Measurements from ENCODE around the gene PRAC2. TPM values are rescaled to one million over a fixed set of nuclear protein-coding genes. Genes with fewer than 3 reads are reported as not detected.

Gene PRAC2
- total RNA-seq, 2 donors from 2014 or later = not detected

DNA sequence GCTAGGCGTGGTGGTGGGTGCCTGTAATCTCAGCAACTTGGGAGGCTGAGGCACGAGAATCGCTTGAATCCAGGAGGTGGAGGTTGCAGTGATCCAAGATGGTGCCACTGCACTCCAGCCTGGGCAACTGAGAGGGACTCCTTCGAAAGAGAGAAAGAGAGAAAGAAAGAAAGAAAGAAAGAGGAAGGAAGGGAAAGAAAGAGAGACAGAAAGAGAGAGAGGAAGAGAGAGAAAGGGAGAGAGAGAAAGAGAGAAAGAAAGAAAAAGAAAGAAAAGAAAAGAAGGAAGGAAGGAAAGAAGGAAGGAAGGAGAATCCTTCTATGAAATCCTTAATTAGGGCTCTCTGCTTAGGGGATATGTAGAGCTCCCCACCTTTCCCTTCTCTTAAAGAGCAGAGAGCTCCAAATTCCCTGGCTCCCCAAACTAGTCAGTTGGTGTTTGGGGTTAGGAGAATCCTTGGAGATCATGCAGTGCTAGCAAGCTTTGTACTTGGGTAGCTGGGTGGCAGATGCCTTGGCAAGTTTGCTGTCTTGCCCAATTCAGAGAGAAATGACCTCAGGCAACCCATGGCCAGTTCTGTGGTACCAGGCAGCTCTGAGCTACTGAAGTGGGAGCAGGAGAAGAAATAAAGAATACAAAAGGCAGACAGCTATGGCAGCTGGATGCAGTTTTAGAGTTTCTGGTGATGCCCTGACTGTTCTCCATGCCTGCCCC is 14.5 kb downstream of the PRAC2 start:
- Mint-ChIP-seq H3K9me3 (no peaks in the 10 kb centered on the region), H3K27ac (no peak overlapping the region), H3K36me3 (ENCODE audit: low read depth) (no peaks in the 10 kb centered on the region), H3K4me3 (no peak overlapping the region), H3K27me3 (peaks cover 78% of the 10 kb centered on the region), H3K4me1 (peaks cover 7% of the 10 kb centered on the region)
- no peak for ATAC-seq (replicated peaks)

DNA sequence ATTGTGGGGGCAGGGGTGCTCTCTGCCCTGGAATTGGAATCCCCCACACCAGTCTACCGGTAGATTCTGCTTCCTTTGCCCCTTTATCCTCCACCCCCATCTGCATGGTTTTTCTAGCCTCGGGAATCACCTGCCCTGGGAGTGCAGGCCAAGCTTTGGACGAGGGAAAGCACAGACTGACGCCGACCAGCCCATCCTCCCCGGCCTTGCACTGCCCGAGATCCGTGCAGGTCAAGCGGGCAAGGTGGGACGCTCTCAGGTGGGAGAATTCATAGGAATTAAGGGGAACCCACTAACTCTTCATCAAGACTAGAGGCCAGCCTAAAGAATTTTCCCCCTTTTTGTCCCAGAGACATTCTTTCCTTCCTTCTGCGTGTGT is 15.4 kb downstream of the PRAC2 start:
- no peak overlapping the region for H3K4me3 Mint-ChIP-seq
- no peaks in the 10 kb centered on the region for H3K36me3 Mint-ChIP-seq (ENCODE audit: low read depth)
- no peak overlapping the region for H3K27ac Mint-ChIP-seq
- peaks cover 80% of the 10 kb centered on the region for H3K27me3 Mint-ChIP-seq
- ATAC-seq (replicated peaks) = no peak
- H3K4me1 Mint-ChIP-seq = peaks cover 4% of the 10 kb centered on the region
- H3K9me3 Mint-ChIP-seq = no peaks in the 10 kb centered on the region

DNA sequence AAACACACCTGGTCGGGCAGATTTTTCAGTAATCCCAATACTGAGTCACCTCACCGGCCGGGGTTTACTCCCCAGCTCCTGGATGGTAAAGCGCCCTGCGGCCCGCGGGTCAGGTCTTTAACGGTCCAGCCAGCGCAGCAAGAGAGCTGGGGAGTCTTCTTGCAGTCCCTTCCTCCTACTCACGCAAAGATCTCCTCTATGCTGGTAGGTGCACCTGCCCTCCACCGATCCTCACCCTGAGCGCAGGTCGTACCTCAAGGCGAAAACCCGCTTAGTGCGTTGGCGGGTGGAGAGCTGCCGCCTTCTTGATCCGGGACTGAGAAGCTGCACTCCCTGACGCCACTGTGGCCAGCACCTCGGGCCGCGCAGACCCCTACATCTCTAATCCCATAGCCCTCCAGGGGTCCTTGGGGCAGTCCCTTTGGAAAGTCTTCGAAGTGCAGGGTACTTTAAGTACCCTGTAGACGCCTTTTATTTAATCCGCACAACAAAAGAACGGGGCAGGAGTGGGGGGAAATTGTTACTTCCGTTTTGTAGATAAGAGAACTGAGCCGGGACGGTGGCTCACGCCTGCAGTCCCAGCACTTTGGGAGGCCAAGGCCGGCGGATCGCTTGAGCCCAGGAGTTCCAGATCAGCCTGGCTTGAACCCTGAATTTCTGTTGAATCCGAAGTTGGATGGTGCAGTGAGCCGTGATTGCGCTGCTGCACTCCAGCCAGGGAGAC is 16.0 kb downstream of the PRAC2 start:
- Mint-ChIP-seq H3K9me3 (no peaks in the 10 kb centered on the region), H3K27me3 (peaks cover 80% of the 10 kb centered on the region), H3K4me1 (no peaks in the 10 kb centered on the region), H3K27ac (no peak overlapping the region), H3K36me3 (ENCODE audit: low read depth) (no peaks in the 10 kb centered on the region), H3K4me3 (peak overlapping the region; percentile 45)
- no peak for ATAC-seq (replicated peaks)

- Mint-ChIP-seq H3K4me3 (no peak overlapping the region), H3K27ac (no peak overlapping the region), H3K27me3 (peaks cover 81% of the 10 kb centered on the region), H3K4me1 (no peaks in the 10 kb centered on the region), H3K36me3 (ENCODE audit: low read depth) (no peaks in the 10 kb centered on the region), H3K9me3 (no peaks in the 10 kb centered on the region)
- no peak for ATAC-seq (replicated peaks)
These were observed 17.6 kb downstream of the PRAC2 start for GRCh38 chr17:48740537-48740936.

GRCh38 chr17:48745381-48746275 is 22.6 kb downstream of the PRAC2 start:
- Mint-ChIP-seq H3K9me3 (no peaks in the 10 kb centered on the region), H3K4me1 (peaks cover 7% of the 10 kb centered on the region), H3K4me3 (no peak overlapping the region), H3K27ac (no peak overlapping the region), H3K27me3 (peaks cover 77% of the 10 kb centered on the region), H3K36me3 (ENCODE audit: low read depth) (no peaks in the 10 kb centered on the region)
- no peak for ATAC-seq (replicated peaks)

- Mint-ChIP-seq H3K27ac (no peak overlapping the region), H3K36me3 (ENCODE audit: low read depth) (no peaks in the 10 kb centered on the region), H3K9me3 (no peaks in the 10 kb centered on the region), H3K27me3 (peaks cover 81% of the 10 kb centered on the region), H3K4me1 (peaks cover 7% of the 10 kb centered on the region), H3K4me3 (no peak overlapping the region)
- ATAC-seq (replicated peaks) = no peak
These were observed 24.0 kb downstream of the PRAC2 start for GRCh38 chr17:48746916-48747444.

DNA sequence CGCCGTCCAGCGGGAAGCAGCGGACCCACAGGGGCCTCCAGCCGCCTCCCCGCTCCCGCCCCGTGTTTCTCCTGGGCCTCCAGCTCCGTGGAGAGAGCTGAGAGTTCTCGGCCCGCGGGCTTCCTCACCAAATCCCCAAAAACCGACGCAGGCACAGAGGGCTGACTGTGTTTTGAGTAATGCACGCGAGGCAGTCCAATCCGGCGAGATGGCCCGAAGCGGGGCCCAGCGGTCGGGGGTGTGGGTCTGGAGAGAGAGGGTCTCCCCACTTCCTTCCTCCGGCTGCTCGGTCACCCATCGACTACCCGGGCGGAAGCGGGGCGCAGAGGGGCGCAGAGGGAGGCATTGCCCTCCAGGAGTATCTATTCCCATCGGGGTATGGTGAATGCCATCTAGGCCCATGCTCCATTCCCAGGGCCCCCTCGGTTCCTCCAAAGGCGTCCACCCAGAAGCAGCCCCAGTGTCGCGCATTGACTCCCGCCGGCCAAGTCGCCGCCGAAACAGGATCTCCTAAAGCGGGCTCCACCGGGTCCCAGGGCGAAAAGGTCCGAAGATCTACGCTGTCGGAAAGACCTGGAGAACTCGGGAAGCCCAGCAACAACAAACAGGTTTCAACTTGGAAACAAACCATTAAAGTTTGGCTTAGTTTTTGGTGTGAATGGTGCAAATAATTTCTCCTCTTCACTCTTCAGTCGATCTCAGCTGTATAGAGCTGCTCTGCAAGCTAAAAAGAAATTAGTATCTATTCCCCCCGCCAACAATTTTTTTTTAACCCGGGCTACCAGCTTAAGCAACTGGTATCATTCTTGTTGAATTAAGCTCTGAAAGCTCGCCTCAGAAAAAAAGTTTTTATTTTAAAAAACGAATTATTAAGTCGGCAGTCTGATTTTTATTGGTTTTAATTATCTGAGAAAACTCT is 24.7 kb downstream of the PRAC2 start:
- peaks cover 7% of the 10 kb centered on the region for H3K4me1 Mint-ChIP-seq
- no peak overlapping the region for H3K27ac Mint-ChIP-seq
- H3K36me3 Mint-ChIP-seq (ENCODE audit: low read depth) = no peaks in the 10 kb centered on the region
- no peak overlapping the region for H3K4me3 Mint-ChIP-seq
- ATAC-seq (replicated peaks) = no peak
- peaks cover 74% of the 10 kb centered on the region for H3K27me3 Mint-ChIP-seq
- no peaks in the 10 kb centered on the region for H3K9me3 Mint-ChIP-seq

- Mint-ChIP-seq H3K4me3 (no peak overlapping the region), H3K27ac (no peak overlapping the region), H3K4me1 (peaks cover 12% of the 10 kb centered on the region), H3K27me3 (peaks cover 74% of the 10 kb centered on the region), H3K9me3 (no peaks in the 10 kb centered on the region), H3K36me3 (ENCODE audit: low read depth) (no peaks in the 10 kb centered on the region)
- no peak for ATAC-seq (replicated peaks)
These were observed 26.0 kb downstream of the PRAC2 start for GRCh38 chr17:48748718-48749566.

GRCh38 chr17:48749621-48750553 is 26.9 kb downstream of the PRAC2 start:
- H3K27ac Mint-ChIP-seq = no peak overlapping the region
- H3K4me1 Mint-ChIP-seq = peaks cover 12% of the 10 kb centered on the region
- no peak for ATAC-seq (replicated peaks)
- H3K36me3 Mint-ChIP-seq (ENCODE audit: low read depth) = no peaks in the 10 kb centered on the region
- H3K27me3 Mint-ChIP-seq = peaks cover 71% of the 10 kb centered on the region
- H3K4me3 Mint-ChIP-seq = no peak overlapping the region
- H3K9me3 Mint-ChIP-seq = no peaks in the 10 kb centered on the region

DNA sequence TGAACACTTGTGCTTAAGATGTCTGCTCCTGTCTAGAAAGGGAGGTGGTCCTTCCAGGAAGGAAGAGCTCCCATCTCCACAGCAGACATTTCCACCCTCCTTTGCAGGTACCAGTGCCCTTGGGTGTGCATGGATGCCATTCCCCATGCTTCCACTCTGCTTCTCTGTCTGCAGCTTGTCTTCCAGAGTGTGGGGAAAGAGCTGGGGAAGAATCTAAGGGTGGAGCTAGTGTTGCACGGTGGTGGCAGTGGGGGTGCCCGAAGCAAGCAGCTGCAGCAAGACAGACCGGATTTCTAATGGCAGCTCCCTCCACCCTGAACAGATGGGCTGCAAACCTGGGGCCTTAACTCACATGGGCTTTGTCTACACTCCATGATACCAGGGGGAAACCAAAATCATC is 28.2 kb downstream of the PRAC2 start:
- H3K27ac Mint-ChIP-seq = no peak overlapping the region
- peaks cover 12% of the 10 kb centered on the region for H3K4me1 Mint-ChIP-seq
- no peaks in the 10 kb centered on the region for H3K9me3 Mint-ChIP-seq
- H3K4me3 Mint-ChIP-seq = no peak overlapping the region
- ATAC-seq (replicated peaks) = no peak
- H3K27me3 Mint-ChIP-seq = peaks cover 69% of the 10 kb centered on the region
- H3K36me3 Mint-ChIP-seq (ENCODE audit: low read depth) = no peaks in the 10 kb centered on the region

- ATAC-seq (replicated peaks) = no peak
- Mint-ChIP-seq H3K4me3 (no peak overlapping the region), H3K27me3 (peaks cover 68% of the 10 kb centered on the region), H3K9me3 (no peaks in the 10 kb centered on the region), H3K36me3 (ENCODE audit: low read depth) (no peaks in the 10 kb centered on the region), H3K27ac (no peak overlapping the region), H3K4me1 (peaks cover 6% of the 10 kb centered on the region)
These were observed 28.9 kb downstream of the PRAC2 start for GRCh38 chr17:48751733-48752398.
